H1 (cell line): ENCODE measurements around the gene C6orf58.

Experiments used
- CREB1 ChIP-seq: IDR thresholded peaks from 2 replicates; pipeline ENCODE4 v1.6.1; 2012; ENCODE audit warnings: inconsistent platforms
- EZH2 ChIP-seq: fragments of 200-600 bp; sonication (generic); IDR thresholded peaks from 2 replicates; pipeline ENCODE4 v1.7.1; 2012; ENCODE audit warnings: low read depth, mild to moderate bottlenecking, moderate library complexity, low read length, inconsistent platforms; ENCODE audit not compliant: severe bottlenecking
- RFX5 ChIP-seq: IDR thresholded peaks from 2 replicates; pipeline ENCODE4 v1.6.1; 2011; ENCODE audit warnings: low read depth, low read length, improper control_type of control experiment, borderline replicate concordance
- TF ChIP-seq, protein P1 (sequence below): IDR thresholded peaks from 2 replicates; pipeline ENCODE4 v1.6.1; 2011; ENCODE audit warnings: low read length, improper control_type of control experiment
- TF ChIP-seq, protein P2 (sequence below), 3 experiments: IDR thresholded peaks; 1 replicate in 2 of 3; 2 replicates in 1 of 3; pipeline versions ENCODE4 v1.5.1 to v1.6.1; 2011; ENCODE audit warnings: low read length in 3 of 3, mild to moderate bottlenecking in 3 of 3, inconsistent platforms in 2 of 3, low read depth in 1 of 3, moderate library complexity in 1 of 3; ENCODE audit not compliant: insufficient read depth in 1 of 3; ENCODE audit errors: control extremely low read depth in 1 of 3

DNA sequence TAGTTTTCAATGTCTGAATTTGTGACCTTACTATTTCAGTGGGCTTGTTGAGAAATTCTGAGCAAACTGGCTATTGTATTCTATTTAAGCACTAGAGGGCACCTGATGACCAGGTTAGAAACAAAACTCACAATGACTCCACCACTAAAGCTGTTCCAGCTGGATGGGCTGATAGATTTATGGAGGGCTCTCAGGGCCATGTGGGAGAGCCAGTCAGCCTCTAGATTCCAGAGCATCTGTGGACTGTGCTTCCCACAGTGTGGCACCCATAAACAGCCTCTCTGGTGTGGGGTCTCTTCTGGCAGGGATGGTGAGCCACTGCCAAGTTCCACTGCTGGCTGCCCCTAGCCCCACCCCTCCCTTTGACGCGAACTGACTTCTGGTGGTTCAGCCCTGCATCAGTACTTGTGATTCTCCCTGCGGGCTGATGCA, 29.2 kb downstream of the C6orf58 start:
- TF ChIP-seq, protein P1, sequence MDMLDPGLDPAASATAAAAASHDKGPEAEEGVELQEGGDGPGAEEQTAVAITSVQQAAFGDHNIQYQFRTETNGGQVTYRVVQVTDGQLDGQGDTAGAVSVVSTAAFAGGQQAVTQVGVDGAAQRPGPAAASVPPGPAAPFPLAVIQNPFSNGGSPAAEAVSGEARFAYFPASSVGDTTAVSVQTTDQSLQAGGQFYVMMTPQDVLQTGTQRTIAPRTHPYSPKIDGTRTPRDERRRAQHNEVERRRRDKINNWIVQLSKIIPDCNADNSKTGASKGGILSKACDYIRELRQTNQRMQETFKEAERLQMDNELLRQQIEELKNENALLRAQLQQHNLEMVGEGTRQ, result no peak
- TF ChIP-seq, protein P2, sequence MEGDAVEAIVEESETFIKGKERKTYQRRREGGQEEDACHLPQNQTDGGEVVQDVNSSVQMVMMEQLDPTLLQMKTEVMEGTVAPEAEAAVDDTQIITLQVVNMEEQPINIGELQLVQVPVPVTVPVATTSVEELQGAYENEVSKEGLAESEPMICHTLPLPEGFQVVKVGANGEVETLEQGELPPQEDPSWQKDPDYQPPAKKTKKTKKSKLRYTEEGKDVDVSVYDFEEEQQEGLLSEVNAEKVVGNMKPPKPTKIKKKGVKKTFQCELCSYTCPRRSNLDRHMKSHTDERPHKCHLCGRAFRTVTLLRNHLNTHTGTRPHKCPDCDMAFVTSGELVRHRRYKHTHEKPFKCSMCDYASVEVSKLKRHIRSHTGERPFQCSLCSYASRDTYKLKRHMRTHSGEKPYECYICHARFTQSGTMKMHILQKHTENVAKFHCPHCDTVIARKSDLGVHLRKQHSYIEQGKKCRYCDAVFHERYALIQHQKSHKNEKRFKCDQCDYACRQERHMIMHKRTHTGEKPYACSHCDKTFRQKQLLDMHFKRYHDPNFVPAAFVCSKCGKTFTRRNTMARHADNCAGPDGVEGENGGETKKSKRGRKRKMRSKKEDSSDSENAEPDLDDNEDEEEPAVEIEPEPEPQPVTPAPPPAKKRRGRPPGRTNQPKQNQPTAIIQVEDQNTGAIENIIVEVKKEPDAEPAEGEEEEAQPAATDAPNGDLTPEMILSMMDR (IDR thresholded peaks at IDR 0.05; ENCODE audit: control extremely low read depth in 1 of 3, insufficient read depth in 1 of 3, low read depth in 1 of 3, low read length in 3 of 3), result peak in 2 of 3 experiments; percentile 61 to 64; a peak in 3 of 4 replicates
- TF ChIP-seq CREB1 (no peak), RFX5 (no peak), EZH2 (no peak)
